A549 (cell line): Measurements from ENCODE around the gene SHISA6.

ENCODE experiments used
- ATOH8 ChIP-seq: fragments of 250-450 bp; sonication (Bioruptor Pico); IDR thresholded peaks from 2 replicates; pipeline ENCODE4 v1.5.0; 2020; ENCODE audit warnings: low read depth, mild to moderate bottlenecking, moderate library complexity
- CTCF ChIP-seq: fragments of >200 bp; sonication (Bioruptor Twin); formaldehyde crosslinking; IDR thresholded peaks from 3 replicates; pipeline ENCODE4 v1.5.1; 2016
- EP300 ChIP-seq, 2 experiments: fragments of >200 bp; sonication (Bioruptor Twin); formaldehyde crosslinking; IDR thresholded peaks; 2 replicates in 1 of 2; 3 replicates in 1 of 2; pipeline ENCODE4 v1.6.1; 2016 to 2017
- HES2 ChIP-seq: fragments of >200 bp; sonication (Bioruptor Twin); formaldehyde crosslinking; IDR thresholded peaks from 2 replicates; pipeline ENCODE4 v1.6.1; 2016
- HMGXB4 ChIP-seq: fragments of 250-450 bp; sonication (Bioruptor Pico); IDR thresholded peaks from 2 replicates; pipeline ENCODE4 v1.5.0; 2021; ENCODE audit warnings: mild to moderate bottlenecking, moderate library complexity, borderline replicate concordance
- HOXA7 ChIP-seq: fragments of 250-450 bp; sonication (Bioruptor Pico); IDR thresholded peaks from 2 replicates; pipeline ENCODE4 v1.5.0; 2020; ENCODE audit warnings: mild to moderate bottlenecking, moderate library complexity
- JUN ChIP-seq, 2 experiments: fragments of >200 bp; sonication (Bioruptor Twin); formaldehyde crosslinking; IDR thresholded peaks; 2 replicates in 1 of 2; 3 replicates in 1 of 2; pipeline ENCODE4 v1.6.1; 2016 to 2017
- KDM1A ChIP-seq: fragments of 200-600 bp; sonication (generic); IDR thresholded peaks from 2 replicates; pipeline ENCODE4 v1.6.1; 2016; ENCODE audit warnings: low read depth, mild to moderate bottlenecking
- MAX ChIP-seq: IDR thresholded peaks from 2 replicates; pipeline ENCODE4 v1.6.1; 2012
- POLR2A ChIP-seq: IDR thresholded peaks from 2 replicates; pipeline ENCODE4 v1.6.1; 2012; ENCODE audit warnings: mild to moderate bottlenecking, low read length
- RFX5 ChIP-seq: fragments of 450-650 bp; IDR thresholded peaks from 2 replicates; pipeline ENCODE4 v1.7.1; 2014; ENCODE audit warnings: antibody characterized with exemption, mild to moderate bottlenecking, moderate library complexity
- RNF2 ChIP-seq: fragments of 200-600 bp; sonication (generic); IDR thresholded peaks from 2 replicates; pipeline ENCODE4 v1.6.1; 2016; ENCODE audit warnings: low read depth, mild to moderate bottlenecking, antibody characterized with exemption, moderate library complexity, borderline replicate concordance
- ZSCAN20 ChIP-seq: fragments of 250-450 bp; sonication (Bioruptor Pico); IDR thresholded peaks from 2 replicates; pipeline ENCODE4 v1.8.0; 2022; ENCODE audit warnings: mild to moderate bottlenecking, moderate library complexity

- TF ChIP-seq ATOH8 (CRISPR knock-in tag) (no peak), CTCF (no peak), EP300 (IDR thresholded peaks at IDR 0.05) (no peak), RFX5 (no peak), KDM1A (no peak), RNF2 (no peak), POLR2A (no peak), HOXA7 (CRISPR knock-in tag) (no peak), JUN (IDR thresholded peaks at IDR 0.05) (no peak), HES2 (no peak), HMGXB4 (CRISPR knock-in tag) (no peak), MAX (no peak), ZSCAN20 (CRISPR knock-in tag) (no peak)
Measured at GRCh38 chr17:11245791-11246190, 4.8 kb downstream of the SHISA6 start.
